GM12872 (cell line): ENCODE results near the gene MCU.
A peak's percentile ranks its signal among the peaks of the same experiment; 100 is the strongest.

ENCODE experiments used
- TF ChIP-seq, protein P1 (sequence below): IDR thresholded peaks from 3 replicates; pipeline ENCODE4 v1.5.1; 2011; ENCODE audit warnings: low read depth, mild to moderate bottlenecking, low read length, moderate library complexity; ENCODE audit not compliant: insufficient read depth

The MCU gene

DNA sequence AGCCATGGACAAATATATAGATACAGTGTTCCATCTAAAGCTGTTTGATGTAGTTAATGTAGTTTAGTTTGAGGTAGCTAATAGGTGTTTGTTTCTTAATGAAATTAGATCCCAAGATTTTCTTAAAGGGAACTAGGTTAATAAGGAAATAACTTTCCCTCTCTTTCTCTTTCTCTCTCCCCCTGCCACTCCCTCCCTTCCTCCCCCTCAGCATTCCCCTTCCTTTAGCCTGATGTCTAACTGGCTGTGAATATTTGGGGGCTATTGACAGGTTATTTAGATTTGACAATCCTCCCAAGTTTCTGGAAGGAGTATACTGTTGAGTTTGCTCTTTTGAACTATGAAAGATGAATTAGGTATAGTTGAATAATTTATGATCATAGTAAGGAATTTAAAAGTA, 136.4 kb downstream of the MCU start:
- TF ChIP-seq, protein P1, sequence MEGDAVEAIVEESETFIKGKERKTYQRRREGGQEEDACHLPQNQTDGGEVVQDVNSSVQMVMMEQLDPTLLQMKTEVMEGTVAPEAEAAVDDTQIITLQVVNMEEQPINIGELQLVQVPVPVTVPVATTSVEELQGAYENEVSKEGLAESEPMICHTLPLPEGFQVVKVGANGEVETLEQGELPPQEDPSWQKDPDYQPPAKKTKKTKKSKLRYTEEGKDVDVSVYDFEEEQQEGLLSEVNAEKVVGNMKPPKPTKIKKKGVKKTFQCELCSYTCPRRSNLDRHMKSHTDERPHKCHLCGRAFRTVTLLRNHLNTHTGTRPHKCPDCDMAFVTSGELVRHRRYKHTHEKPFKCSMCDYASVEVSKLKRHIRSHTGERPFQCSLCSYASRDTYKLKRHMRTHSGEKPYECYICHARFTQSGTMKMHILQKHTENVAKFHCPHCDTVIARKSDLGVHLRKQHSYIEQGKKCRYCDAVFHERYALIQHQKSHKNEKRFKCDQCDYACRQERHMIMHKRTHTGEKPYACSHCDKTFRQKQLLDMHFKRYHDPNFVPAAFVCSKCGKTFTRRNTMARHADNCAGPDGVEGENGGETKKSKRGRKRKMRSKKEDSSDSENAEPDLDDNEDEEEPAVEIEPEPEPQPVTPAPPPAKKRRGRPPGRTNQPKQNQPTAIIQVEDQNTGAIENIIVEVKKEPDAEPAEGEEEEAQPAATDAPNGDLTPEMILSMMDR: no peak

DNA sequence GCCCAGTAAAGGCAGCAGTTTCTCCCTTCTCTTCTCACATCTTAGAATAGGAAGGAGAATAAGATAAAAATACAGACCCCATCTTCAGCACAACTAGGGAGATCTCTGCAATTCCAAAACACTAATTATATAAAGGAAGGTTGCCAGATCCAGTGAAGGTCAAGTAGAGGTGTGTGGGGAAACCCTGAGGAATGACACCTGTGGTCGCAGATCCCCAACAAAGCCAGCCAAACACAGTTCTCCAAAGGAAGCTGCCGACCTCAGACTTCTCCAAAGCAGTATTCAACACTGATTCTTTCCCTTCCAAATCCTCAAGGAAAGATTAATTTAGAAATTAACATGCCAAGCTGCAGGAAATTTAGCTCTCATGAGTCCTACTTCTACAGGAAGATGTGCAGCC, 138.7 kb downstream of the MCU start:
- TF ChIP-seq, protein P1: no peak

DNA sequence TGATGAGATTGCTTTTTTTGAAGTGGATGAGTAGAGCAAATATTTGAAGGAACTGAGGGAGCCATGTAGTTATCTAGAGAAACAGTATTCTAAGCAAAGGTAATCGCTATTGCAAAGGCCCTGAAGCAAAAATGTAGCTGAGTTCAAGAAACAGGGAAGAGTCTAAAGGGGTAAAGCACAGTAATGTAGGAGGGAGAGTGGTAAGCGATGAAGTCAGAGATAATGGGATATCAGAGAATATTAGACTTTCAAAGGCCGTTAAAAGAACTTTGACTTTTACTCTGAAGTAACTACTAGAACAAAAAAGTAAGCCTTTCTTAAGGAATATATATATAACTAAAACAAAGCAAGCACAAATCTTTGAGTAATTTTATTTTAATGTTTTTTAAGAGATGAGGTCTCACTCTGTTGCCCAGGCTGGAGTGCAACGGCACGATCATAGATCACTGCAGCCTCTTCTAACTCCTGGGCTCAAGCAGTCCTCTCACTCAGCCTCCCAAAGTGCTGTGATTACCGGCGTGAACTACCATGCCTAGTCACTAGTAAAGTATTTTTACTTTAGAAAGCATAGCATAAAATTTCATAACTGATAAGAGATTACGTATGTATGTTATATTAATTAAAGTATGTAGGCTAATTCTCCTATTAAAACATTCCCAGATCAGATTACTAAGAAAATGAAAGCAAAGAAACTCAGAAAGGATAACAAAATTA, 139.9 kb downstream of the MCU start:
- TF ChIP-seq, protein P1: no peak

DNA sequence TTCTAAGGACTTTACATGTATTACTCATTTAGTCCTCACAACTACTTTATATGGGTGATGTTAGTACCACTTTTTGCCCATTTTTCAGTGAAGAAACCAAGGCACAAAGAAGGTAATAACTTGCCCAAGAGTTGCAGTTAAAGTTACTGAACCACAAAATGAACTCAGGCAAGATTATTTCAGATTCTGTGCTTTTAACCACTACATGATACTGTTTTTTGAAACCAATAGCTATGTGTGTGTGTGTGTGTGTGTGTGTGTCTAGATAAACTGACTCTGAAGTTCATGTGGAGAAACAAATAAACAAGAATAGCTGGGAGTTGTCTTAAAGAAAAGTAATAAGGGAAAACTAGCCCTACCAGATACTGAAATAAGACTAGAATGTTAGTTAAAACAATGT, 140.8 kb downstream of the MCU start:
- TF ChIP-seq, protein P1: no peak

DNA sequence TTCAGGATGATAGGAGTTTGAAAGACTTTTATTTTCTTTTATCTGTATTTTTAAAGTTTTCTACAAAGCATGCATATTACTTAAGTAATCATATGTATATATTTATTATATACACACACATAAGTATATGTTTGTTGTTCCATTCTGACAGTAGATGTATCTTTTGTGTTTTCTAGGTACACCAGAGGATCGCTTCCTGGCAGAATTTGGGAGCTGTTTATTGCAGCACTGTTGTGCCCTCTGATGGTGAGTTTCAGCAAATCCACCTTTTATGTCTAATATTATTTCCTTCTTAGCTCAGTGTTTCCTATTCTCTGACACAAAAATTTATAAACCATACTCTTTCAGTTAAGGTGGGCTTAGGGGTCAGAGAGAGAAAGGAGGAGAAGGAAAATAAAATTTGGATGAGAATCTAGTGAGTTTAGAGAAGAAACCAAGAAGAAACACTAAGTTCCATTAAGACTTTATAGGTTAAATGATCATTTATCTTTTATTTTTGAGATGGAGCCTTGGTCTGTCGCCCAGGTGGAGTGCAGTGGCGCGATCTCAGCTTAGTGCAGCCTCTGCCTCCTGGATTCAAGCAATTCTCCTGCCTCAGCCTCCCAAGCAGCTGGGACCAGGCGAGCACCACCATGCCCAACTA, 142.4 kb downstream of the MCU start:
- TF ChIP-seq, protein P1: peak; percentile 57

DNA sequence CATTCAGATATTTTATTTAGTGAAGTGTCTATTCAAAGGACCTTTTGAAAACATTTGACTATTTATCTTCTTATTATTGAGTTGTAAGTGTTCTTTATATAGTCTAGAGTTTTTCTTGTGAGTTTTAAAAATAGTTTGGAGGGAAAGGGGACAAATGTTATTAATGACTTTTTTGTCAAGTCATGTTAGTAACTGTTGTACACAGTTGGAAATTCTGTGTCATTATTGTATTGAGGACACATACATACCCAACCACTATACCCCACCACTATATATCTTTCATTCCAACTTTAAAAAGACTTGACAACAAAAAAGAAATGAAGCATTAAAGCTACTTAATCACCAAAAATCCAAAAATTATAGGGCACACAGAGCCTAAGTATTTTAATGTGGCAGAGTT, 148.4 kb downstream of the MCU start:
- TF ChIP-seq, protein P1: no peak

DNA sequence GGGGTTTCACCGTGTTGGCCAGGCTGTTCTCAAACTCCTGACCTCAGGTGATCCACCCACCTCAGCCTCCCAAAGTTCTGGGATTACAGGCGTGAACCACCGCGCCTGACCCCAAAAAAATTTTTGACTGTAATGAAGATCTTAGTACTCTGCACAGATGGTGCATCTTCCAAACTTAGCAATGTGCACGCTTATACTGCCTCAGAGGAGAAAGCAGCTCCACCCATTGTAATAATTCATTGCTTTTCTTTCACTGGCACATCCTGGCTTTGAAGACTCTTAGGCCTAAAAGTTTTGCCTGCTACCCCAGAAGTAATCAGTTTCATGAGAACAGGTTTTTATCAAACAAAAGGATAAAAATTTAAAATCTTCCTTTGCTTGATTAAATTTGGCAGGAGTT, 149.5 kb downstream of the MCU start:
- TF ChIP-seq, protein P1: no peak
